ENCODE measurements around the gene MRPL42. TPM values are rescaled to one million over a fixed set of nuclear protein-coding genes. Genes with fewer than 3 reads are reported as not detected.
"Not testable (repeated sequence)": the region's sequence is repeated elsewhere in the genome, so short reads cannot be mapped to it uniquely, and the experiment has no call there.

The MRPL42 gene
- total RNA-seq, 1 donor from 2014 or later: 47.9 TPM

DNA sequence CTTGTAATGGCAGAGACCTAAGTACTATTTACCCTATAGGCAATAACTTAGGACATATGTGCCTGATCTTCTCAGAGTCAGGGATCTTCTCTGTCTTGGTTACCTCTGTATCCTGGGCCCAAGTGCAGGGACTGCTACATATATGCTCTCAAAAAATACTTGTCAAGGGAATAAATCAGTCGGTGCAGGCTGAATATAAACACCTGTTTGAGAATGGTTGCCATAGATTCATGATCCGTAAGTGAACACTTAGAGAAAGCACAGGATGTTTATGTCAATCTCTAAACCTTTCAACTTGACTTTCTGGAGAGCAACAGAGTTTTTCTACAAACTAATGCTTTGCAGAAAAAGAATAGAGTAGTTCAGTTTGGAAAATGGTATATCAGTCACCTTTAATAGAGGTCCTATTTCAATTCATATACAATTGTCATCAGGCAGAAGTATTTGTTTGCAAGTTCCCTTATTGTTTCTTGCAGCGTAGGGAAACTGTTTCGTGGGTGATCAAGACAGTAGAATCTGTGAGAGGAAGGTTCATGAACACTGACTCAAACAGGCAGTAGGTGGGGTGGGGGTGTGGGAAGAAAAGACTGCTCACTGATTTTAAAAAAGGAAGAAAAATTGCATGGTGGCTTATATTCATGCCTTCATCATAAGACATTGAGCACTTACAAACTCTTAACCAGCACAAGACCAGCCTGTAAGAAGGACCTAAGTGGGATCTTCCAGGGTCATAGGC, 19.6 kb upstream of the MRPL42 start:
- no peak for ATAC-seq

DNA sequence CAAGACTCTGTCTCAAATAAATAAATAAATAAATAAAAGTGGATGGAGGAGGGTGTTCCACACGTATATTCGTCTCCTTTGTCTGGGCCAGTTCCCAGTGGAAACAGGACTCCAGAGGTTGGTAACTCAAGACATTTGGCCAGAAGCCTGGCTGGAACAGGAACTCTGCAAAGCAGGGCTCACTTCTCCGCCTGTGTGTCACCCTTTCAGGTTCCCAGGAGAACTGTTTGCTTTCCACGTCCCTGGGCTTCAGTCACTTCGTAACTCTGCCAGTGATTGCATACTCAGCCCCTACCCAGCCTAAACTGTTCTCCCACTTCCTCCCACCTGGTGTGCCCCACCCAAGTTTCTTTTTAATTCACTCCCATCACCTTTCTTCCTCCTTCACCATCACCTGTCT, 18.5 kb upstream of the MRPL42 start:
- peak; percentile 53 for ATAC-seq

DNA sequence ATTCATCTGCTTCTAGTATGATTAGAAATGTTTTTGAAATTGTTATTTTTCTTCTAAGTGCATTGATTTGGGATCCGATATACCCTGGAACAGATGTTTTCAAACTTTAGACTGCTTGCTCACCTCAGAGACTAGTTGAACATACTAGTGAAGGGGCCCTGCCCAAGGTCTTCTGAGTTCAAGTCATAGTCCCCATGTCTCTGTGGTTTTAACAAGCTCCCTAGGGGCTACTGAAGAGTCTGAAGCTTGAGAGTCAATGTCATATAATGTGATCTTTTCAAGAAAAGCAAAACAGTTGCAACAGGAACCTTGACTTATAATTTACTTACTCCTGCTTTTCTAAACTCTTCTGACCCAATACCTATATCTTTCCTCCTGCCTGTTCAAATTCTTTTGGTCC, 18.0 kb upstream of the MRPL42 start:
- no peak for ATAC-seq

DNA sequence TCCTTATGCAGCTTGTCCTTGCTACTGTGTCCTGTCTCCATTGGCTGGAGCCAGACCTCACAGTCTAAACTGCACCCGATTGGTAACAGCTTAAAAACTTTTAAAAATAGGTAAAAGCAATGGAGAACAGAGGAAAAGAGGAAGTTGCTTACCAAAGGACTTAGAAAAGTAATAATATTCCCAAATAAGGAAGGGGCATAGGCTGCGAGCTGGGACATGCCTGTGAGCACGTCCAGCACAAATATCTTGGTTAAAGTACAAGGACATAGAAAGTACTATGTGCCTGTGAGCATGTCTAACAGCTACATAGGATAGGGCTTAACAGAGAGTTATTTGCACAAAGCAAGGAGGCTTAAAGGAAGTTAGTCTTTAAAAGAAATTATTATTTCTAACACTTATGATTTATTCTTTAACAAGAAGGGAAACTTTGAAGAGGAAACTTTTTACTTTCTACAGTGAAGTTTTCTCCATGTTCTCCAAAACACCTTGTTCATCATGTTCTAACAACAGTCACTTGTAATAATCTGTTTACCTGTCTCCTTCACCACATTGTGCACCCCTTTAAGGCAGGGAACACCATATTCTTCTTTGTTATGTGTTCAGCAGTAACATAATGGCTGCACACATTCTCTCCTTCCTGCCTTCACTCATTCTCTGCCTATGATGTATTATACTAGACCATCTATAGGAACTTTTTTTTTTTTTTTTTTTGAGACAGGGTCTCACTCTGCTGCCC, 15.7 kb upstream of the MRPL42 start:
- ATAC-seq: no peak

DNA sequence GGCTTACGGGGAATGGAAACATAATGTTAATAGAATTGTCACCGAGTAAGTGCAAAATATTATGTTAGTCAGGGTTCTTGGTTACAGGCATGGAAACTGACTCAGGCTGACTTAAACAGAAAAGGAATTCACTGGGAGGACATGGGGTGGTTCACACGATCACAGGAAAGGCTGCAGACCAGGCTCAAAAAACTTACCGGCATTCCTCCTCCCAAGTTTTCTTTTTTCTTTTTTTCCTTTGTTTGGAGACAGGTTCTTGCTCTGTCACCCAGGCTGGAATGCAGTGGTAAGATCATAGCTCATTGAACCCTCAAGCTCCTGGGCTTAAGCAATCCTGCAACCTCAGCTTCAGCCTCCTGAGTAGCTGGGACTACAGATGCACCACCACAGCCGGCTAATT, 13.7 kb upstream of the MRPL42 start:
- no peak for ATAC-seq

DNA sequence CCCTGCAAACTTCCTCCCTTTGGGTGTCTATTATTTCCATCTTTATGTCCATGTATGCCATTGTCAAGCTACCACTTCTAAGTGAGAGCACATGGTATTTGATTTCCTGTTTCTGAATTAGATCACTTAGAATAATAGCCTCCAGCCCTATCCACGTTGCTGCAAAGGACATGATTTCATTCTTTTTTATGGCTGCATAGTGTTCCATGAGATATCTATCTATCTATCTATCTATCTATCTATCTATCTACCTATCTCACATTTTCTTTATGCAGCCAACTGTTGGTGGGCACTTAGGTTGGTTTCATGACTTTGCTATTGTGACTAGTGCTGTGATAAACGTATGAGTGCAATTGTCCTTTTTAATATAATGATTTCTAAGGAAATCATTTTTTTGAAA, 11.2 kb upstream of the MRPL42 start:
- no peak for ATAC-seq

DNA sequence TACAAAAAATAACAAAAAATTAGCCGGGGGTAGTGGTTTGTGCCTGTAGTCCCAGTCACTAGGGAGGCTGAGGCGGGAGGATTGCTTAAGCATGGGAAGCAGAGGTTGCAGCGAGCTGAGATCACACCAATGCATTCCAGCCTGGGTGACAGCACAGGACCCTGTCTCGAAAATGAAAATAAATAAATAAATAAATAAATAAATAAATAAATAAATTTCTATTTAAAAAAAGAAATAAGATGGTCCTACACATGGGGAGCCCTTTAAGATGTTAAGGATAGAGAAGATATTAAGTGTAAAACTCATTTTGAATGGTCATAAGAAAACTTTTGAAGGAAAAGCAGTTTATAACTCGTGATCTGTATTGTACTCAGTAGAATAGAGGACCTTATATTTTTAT, 8.2 kb upstream of the MRPL42 start:
- ATAC-seq: no peak

DNA sequence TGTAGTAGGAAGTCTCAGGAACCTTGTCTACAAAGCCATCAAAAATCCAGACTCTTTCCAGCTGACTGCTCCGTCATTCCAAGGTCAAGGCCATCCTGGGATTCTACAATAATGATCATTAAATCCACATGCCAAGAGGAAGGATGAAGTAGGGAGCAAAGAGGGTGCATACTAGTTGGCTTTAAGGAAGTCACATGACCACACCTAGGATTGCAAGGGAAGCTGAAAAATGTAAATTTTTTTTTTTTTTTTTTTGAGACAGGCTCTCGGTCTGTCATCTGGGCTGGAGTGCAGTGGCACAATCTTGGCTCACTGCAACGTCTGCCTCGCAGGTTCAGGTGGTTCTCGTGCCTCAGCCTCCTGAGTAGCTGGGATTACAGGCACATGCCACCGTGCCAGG, 7.3 kb upstream of the MRPL42 start:
- no peak for ATAC-seq

DNA sequence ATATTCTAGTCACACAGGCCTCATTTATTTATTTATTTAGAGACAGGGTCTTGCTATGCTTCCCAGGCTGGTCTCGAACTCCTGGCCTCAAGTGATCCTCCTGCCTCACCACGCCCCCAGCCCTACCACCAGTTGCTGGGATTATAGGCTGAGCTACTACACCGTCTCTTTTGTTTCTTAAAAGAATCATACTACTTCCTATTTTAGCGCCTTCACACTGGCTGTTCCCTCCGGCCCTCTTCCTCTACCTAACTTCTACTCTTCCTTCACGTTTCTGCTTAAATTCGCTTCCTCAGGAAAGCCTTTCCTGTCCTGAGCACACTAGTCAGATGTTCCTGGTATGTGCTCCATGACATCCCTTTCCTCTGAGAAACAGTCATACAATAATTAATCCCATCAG, 6.4 kb upstream of the MRPL42 start:
- ATAC-seq: no peak

DNA sequence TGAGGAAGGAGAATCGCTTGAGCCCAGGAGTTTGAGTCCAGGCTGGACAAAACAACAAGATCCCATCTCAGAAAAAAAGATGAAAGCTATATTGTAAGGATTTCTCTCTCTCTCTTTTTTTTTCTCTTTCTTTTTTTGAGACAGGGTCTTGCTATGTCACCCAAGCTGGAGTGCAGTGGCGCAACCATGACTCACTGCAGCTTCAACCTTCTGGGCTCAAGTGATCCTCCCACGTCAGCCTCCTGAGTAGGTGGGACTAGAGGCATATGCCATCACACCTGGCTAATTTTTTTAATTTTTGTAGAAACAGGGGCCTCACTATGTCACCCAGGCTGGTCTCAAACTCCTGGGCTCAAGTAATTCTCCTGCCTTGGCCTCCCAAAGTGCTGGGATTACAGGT, 5.8 kb upstream of the MRPL42 start:
- no peak for ATAC-seq

DNA sequence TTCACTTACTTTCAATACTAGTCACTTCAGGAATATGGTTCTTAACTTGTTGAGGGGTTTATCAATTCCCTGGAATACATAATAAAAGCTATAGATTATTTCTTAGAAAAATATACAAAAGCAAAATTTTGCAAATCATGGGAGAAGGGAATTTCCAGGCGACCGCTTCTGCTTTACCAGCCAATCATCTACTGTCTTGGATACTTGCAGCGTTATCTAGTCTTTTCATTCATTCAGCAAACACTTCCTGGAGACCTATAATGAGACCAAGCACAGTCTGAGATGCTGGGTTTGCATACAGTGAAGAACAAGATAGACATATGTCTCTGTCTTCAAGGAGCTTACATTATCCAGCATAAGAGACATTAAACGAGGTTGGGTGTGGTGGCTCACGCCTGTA, 1.5 kb upstream of the MRPL42 start:
- ATAC-seq: no peak

DNA sequence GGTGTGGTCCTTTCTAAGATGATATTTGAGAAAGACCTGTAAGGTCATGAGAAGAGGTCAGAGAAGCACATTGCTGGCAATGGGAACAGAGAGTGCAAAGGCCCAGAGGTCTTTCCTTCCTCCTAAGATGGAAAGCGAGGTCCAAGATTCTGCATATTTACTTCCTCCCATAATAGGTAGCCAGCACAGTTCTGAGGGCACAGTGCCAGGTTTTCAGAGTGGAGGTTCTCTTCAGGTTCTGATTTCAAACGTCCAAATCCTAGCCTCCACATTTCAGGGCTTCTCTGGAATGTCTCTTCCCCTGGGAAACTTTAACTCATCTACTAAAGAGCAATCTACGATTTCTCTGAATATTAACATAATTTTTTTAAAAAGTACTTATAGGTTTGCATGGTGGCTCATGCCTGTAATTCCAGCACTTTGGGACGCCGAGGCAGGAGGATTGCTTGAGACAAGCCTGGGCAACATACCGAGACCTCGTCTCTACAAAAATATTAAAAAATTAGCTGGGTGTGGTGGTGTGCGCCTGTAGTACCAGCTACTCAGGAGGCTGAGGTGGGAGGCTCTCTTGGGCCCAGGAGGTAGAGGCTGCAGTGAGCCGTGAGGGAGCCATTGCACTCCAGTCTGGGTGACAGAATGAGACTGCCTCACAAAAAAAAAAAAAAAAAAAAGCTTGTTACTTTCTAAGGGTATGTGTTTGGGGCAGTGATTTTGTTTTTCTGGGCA, 526 bp upstream of the MRPL42 start:
- no peak for ATAC-seq

DNA sequence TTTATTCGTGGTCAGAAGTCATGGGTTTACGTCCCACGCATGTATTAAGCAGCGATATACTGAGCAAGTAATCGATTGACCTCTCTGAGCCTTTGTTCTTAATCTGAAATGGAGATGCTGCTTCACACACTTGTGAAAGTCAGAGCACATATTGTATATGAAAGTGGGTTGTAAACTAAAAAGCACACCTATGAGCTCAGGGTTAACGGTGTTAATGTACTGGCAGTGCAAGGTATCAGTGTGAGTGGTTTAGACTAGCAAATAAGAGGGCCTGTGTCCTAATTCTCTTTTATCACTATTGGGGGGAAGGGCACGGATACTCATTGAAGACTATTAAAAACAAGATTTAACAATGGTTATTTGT, 676 bp downstream of the MRPL42 start:
- peak; percentile 15 for ATAC-seq

DNA sequence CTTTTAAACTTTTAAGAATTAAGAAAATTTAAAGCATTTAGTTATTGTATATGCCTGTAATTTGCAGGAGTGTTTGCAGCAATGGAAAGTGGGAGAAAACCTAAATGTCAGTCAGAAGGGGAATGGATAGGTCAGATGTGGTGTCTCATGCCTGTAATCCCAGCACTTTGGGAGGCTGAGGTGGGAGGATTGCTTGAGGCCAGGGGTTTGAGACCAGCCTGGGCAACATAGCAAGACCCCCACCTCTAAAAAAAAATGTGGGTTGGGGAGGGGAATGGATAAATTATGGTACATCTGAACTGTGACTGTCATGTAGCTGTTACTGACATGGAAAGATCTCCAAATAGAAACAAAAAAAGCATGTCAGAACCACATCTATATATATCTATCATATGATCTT, 2.1 kb downstream of the MRPL42 start:
- no peak for ATAC-seq

DNA sequence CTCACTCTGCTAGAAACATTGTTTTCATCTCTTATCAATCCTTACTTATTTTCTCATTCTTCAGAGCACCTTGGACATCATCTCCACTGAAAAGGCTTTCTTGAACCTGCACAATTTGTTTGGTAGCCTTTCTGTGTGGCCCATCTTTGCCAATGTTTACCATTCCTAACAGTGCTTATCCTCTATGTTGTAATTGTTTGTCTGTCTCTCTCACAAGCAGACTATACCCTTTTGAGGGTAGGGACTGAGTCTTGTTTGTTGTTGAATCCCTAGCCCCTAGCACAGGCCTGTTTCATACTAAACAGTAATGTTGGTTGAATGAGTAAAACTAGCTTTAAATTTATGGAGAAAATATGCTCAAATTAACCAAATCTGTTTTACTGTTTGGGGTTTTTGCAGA, 9.2 kb downstream of the MRPL42 start:
- no peak for ATAC-seq

DNA sequence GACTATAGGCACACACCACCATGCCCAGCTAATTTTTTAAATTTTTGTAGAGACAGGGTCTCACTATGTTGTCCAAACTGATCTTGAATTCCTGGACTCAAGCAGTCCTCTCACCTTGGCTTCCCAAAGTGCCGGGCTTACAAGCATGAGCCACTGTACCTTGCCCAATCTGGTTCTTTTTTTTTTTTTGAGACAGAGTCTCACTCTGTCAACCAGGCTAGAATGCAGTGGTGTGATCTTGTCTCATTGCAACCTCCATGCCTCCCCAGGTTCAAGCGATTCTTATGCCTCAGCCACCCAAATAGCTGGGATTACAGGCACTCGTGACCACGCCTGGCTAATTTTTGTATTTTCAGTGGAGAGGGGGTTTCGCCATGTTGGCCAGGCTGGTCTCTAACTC, 15.4 kb downstream of the MRPL42 start:
- ATAC-seq: no peak

DNA sequence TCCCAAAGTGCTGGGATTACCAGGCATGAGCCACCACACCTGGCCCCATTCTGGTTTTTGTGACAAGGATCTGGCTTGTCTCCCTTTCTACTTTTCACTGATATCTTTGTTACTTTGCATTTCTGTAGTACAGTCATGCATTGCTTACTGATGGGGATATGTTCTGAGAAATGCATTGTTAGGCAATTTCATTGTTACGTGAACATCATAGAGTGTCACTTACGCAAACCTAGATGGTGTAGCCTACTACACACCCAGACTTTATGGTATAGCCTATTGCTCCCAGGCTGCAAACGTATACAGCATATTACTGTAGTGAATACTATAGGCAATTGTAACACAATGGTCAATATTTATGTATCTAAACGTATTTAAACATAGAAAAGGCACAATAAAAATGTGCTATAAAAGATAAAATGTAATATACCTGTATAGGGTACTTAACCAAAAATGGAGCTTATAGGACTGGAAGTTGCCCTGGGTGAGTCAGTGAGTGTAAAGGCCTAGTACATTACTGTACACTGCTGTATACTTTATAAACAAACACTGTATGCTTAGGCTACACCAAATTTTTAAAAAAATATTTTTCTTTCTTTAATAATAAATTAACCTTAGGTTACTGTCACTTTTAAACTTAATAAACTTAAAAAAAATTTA, 16.0 kb downstream of the MRPL42 start:
- no peak for ATAC-seq

DNA sequence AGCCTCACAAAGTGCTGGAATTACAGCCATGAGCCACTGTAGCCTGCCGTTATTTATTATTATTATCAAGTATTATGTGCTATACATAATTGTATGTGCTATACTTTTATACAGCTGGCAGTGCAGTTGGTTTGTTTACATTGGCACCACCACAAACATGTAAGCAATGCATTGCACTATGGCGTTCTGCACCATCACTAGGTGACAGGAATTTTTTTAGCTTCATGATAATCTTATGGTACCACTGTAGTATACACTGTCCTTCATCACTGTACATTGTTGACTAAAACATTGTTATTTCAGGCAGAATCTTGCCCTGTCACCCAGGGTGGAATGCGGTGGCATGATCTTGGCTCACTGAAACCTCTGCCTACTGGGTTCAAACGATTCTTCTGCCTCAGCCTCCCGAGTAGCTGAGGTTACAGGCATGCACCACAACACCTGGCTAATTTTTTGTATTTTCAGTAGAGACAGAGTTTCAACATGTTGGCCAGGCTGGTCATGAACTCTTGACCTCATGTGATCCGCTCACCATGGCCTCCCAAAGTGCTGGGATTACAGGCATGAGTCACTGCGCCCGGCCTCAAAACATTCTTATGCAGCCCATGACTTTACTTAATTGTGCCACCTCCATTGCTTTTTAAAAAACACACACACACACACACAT, 17.1 kb downstream of the MRPL42 start:
- ATAC-seq: peak; percentile 28

DNA sequence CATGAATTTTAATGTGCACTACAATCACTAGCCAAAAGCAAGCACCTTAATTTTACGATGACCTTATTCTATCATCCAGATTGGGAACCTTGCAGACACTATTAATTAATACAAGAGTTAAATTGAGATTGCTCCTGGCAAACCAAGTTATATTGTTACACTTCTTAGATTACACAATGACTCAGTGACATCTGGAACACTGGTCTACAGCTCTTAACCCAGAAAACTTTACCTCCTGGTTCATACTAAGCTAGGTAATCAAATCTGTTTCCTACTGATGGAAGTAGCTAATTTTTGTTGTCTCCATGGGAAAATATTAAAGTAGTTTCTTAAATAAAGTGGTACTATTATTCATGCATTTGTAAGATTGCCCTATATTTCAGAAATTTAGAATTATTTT, 25.5 kb downstream of the MRPL42 start:
- ATAC-seq: not testable (repeated sequence)

DNA sequence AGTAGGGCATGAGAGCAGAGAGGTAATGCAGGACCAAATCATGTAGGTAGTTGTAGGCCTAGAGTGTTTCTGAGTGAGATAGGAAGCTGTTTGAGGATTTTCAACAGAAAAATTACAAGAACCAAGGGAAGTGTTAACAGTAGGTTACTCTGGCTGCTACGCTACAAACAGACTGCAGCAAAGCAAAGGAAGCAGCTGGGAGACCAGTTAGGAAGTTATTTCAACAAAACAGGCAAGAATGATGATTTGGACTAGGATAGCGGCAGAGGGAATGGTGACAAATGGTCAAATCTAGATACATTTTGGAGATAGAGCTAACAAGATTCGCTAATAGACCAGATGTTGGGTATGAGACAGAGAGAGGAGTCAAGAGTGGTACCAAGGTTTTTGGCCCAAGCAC, 26.8 kb downstream of the MRPL42 start:
- no peak for ATAC-seq

DNA sequence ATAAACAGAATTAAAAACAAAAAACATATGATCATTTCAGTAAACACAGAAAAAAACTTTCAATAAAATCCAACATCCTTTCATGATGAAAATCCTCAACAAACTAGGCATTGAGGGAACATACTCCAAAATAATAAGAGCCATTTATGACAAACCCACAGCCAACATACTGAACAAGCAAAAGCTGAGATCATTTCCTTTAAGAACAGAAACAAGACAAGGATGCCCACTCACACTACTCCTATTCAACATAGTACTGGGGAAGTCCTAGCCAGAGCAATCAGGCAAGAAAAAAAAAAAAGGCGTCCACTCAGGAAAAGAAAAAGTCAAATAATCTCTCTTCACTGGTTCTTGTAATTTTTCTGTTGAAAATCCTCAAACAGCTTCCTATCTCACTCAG, 30.1 kb downstream of the MRPL42 start:
- no peak for ATAC-seq

DNA sequence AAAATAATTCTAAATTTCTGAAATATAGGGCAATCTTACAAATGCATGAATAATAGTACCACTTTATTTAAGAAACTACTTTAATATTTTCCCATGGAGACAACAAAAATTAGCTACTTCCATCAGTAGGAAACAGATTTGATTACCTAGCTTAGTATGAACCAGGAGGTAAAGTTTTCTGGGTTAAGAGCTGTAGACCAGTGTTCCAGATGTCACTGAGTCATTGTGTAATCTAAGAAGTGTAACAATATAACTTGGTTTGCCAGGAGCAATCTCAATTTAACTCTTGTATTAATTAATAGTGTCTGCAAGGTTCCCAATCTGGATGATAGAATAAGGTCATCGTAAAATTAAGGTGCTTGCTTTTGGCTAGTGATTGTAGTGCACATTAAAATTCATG, 31.5 kb downstream of the MRPL42 start:
- ATAC-seq: not testable (repeated sequence)

DNA sequence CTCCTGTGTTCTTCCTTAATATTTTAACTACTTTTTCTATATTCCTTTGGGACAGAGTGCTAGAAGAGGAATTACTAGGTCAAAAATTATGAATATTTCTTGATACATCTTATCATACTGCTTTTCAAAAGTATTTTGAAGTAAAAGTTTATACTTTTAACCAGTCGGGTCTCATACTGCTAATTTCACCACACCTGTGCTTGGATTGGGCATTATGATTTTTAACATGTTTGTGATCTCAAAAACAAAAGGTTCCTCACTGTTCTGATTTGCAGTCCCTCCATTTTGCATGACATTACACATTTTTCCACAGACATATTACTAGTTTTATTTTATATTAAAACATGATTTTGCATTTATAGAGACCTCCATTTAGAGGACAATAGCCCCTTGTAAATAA, 32.9 kb downstream of the MRPL42 start:
- no peak for ATAC-seq

Measured in esophagus mucosa (tissue), 1 donor.